NCI-H187 (cell line): Measurements from ENCODE around the gene LRRC4.

ENCODE experiments used
- DNase-seq, 2 experiments: peaks; one replicate each; lab custom pipeline; 2025; lab: John Stamatoyannopoulos, UW

Gene LRRC4

GRCh38 chr7:128059143-128059988, 28.1 kb upstream of the LRRC4 start:
- DNase-seq: no peak

GRCh38 chr7:128057909-128058308, 26.7 kb upstream of the LRRC4 start:
- DNase-seq: no peak

GRCh38 chr7:128056901-128057300, 25.7 kb upstream of the LRRC4 start:
- DNase-seq: no peak

GRCh38 chr7:128055637-128056036, 24.4 kb upstream of the LRRC4 start:
- no peak for DNase-seq

DNA sequence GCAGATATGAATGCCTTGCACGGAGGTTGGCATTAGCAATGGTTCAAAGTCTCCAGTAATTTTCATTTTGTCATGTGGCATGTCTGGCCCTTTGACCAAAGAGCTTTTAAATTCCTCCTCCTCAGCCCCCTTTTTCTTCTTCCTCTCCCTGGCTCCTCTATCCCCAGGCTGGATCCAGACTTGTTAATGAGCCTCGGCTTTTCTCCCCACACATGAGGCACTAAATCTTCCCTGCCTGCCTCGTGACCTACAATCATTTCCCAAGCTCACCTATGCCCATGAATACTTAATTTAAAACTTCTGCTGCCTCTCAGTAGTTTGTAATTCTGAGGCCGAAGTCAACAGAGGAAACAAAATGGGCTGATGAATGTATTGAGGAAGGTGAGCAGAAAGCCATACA, 23.3 kb upstream of the LRRC4 start:
- no peak for DNase-seq

GRCh38 chr7:128053991-128054390, 22.8 kb upstream of the LRRC4 start:
- no peak for DNase-seq

DNA sequence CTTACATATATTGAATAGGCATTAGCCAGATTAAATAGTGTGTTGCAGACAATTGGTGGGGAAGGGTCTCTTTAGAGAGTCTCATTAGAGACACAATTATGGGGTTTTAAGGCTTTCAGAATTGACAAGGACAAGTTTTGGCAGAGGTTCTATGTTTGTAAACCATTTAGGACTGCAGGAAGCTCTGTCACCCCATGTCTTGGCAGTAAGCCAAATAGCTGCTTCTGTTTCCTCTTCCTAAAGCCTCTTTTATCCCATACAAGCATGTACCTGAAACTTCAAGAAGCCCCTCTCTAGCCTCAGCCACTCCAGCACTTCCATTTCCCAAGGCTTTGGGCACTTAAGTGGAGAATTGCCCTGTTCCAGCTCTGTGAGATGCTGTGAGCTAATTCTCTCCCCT, 21.8 kb upstream of the LRRC4 start:
- DNase-seq: peak; percentile 39 to 46

DNA sequence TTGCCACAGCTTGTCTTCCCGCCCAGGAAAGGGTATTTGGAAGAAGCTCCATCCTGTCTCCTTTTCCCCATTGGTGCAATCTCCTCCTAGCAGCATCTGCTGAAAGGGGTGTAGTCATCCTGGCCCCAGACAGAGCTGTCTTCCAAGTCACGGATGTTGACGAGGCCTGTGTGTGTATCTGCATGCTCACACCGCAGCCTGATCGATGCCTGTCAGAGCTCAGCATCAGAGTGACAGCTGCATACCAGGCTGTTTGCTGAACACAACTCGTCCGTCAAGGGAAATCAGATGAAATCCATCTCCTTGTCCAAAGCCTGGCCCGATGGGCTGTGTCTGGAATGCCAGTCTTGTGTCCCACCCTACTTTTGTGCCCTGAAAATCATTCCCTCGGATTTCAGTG, 21.2 kb upstream of the LRRC4 start:
- no peak for DNase-seq

GRCh38 chr7:128045766-128046165, 14.5 kb upstream of the LRRC4 start:
- DNase-seq: no peak

GRCh38 chr7:128045158-128045557, 13.9 kb upstream of the LRRC4 start:
- no peak for DNase-seq

GRCh38 chr7:128044064-128044463, 12.8 kb upstream of the LRRC4 start:
- DNase-seq: no peak

- DNase-seq: no peak
Observed at GRCh38 chr7:128042012-128042411, 10.8 kb upstream of the LRRC4 start.

DNA sequence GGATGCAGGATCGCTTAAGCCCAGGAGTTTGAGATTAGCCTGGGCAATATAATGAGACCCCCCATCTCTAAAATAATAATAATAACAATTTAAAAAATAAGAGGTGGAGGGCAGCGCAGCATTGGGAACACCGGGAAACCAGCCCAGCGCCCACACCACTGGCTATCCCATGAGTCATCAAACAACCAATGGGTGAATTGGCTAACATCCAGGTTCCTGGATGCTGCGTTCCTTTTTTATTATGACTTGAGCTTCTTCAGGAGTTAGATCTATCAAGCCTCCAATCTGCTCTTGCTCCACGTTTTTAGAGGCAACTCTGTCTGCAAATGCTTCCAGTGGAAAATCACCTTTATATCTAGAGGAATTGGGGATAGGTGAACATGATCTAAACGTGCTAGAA, 10.0 kb upstream of the LRRC4 start:
- DNase-seq: no peak

- DNase-seq: no peak
Observed at GRCh38 chr7:128040205-128040604, 9.0 kb upstream of the LRRC4 start.

DNA sequence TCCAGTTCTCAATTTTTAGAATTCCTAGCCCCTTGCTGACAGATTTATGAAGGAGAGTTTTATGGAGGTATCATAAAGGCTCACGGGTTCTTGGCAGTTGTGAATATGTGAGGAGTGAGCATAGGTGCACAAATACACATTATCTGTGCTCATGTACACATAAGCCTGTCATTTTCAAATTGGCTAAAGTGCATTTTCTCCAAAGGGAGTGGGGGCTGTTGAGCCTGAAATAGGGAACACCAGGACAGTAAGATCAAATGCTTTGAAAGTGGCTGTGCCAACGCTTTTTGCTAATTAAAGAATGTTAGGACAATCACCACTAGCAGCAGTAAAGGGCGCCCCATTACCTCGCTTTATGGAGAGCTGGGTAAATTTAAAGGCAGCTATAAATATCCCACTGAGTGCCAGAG, 8.3 kb upstream of the LRRC4 start:
- DNase-seq: no peak

GRCh38 chr7:128037880-128038619, 6.8 kb upstream of the LRRC4 start:
- no peak for DNase-seq

DNA sequence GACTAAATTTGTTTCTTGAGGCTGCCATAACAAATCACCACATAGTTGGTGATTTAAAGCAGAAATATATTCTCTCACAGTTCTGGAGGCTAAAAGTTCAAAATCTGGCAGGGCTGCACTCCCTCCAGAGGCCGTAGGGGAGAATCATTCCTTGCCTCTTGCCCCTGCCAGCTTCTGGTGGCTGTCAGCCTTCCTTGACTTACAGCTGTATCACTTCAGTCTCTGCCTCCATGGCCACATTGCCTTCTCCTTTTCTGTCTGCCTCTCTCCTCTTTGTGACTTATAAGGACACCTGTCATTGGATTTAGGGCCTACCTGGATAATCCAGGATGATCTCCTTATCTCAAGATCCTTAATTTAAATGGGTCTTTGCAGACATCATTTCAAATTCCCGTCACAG, 5.8 kb upstream of the LRRC4 start:
- DNase-seq: no peak

DNA sequence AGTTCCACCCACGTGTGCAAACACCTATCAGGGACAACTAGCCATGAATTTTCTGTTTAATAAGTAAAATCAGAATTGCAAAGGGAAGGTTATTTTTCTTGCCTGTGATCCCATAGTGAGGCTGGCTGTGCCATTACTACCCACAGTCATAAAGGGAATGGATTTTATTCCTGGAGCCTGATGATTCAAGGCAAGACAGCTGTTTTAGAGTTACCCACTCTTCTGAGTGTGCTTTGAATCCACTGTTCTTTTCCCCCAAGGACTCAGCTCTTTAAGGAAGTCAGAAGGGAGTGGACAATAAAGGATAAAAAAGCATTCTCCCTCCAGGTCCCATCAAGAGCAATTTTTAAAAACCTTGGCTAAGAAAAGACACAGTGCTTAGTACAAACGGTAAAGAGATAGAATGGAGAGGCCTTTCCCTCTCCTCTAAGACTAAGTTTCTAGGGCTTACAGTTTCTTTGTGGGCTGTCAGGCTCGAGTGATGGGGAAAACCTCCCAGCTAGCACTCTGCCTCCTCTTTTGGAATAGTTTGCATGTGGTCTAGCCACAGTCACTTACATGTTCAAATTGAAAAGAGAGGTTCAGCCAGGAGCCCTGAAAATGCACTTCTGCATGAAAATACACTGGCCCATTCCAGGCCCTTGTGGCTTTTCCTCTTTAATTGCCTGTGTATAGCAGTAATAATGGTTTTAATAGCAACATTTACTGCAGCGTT, 5.1 kb upstream of the LRRC4 start:
- DNase-seq: no peak

- DNase-seq: no peak
Observed at GRCh38 chr7:128035712-128036111, 4.5 kb upstream of the LRRC4 start.

DNA sequence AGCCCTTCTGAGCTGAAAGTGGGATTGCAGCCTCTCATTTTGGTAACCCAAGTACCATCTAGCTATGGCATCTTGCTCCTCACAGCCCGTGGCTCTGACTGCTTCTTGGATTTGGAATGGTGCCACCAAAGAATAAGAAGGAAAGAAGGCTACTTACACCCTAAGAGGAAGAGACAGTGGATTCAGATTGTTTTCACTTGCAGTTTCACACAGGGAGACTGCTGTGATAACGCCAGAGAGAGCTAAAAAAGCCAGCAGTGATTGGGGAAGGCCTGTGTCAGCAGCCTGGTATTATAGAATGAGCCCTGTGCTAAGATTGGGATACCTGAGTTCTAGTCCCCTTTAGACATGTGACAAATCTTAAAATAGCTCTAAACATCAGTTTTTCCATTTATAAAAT, 3.6 kb upstream of the LRRC4 start:
- DNase-seq: no peak

DNA sequence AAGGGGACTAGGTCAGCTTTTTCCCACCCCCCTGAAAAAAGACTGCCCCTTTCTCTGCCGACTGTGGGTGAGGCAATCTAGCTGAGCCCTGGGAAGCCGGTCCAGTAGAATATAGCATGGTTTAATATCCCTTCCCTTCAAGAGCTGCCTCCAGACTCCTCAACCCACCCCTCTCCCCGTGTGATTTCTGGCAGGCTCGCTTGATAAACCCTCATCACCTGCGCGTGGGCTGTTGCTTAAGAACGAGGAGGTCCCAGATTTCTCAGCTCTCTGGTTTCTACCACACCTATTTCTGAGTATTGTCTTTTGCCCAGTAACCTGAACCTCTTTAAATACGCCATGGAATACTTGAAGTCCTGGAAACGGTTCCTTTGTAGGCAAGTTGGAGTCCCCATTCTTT, 2.0 kb upstream of the LRRC4 start:
- no peak for DNase-seq

DNA sequence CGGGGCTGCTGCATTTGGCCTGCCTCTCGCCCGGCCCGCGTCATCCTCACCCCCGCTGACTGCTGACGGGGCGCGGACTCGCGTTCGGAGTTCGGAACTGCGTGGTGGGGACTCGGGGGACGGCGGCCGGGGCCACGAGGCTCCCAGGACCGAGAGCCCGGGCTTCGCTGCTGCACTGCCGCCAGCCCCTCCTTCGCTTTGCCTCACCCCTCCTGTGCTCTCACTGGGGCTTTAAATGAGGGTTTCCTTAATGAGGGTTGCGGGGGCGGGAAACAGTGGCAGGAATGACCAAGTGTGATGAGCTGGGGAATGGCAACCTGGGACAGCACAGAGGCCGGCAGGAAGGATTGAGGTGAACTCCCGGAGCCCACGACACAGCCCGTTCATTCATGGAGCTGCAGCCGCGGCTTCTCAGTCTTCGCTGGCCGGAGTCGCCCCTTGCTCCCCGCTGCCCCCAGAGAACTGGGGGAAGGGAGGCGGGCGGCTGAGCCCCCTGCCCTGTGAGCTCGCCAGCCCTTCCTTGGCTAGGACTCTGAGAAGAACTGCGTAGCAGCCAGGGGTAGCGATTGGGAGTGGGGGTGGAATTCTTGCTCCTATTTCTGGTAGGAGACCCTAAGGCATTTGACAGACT, 1.5 kb upstream of the LRRC4 start:
- no peak for DNase-seq
